Osteocyte (in vitro differentiated cells): ENCODE data around the gene DNAJC1. TPM values are rescaled to one million over a fixed set of nuclear protein-coding genes. Genes with fewer than 3 reads are reported as not detected.
A peak's percentile ranks its signal among the peaks of the same experiment; 100 is the strongest.

Experiments
- DNase-seq: peaks from one replicate; pipeline ENCODE4 v3.0.0; 2021; ENCODE audit warnings: mixed read lengths; ENCODE audit not compliant: unreplicated experiment; ENCODE audit errors: extremely low spot score
- H3K27ac Mint-ChIP-seq: one replicate; pipeline ENCODE4 v1.8.0; 2021; ENCODE audit warnings: mild to moderate bottlenecking, mixed read lengths; ENCODE audit not compliant: unreplicated experiment
- H3K27me3 Mint-ChIP-seq: one replicate; pipeline ENCODE4 v1.8.0; 2021; ENCODE audit warnings: mixed read lengths; ENCODE audit not compliant: unreplicated experiment
- H3K36me3 Mint-ChIP-seq: one replicate; pipeline ENCODE4 v1.8.0; 2021; ENCODE audit warnings: mixed read lengths; ENCODE audit not compliant: unreplicated experiment
- H3K4me1 Mint-ChIP-seq: one replicate; pipeline ENCODE4 v1.8.0; 2021; ENCODE audit warnings: mixed read lengths; ENCODE audit not compliant: unreplicated experiment
- H3K4me3 Mint-ChIP-seq: one replicate; pipeline ENCODE4 v1.8.0; 2021; ENCODE audit warnings: mild to moderate bottlenecking, moderate library complexity, mixed read lengths; ENCODE audit not compliant: unreplicated experiment
- H3K9me3 Mint-ChIP-seq: one replicate; pipeline ENCODE4 v1.8.0; 2021; ENCODE audit warnings: mixed read lengths; ENCODE audit not compliant: unreplicated experiment
- CTCF ChIP-seq: fragments of 200-600 bp; sonication (generic); IDR thresholded peaks from 2 replicates; pipeline ENCODE4 v1.5.0; 2021; ENCODE audit warnings: antibody characterized with exemption, mild to moderate bottlenecking, moderate library complexity
- total RNA-seq: library from RNA; stranded (reverse); gene quantifications from 2 replicates; pipeline ENCODE4 v1.2.1, GENCODE V29; 2021

The DNAJC1 gene
- total RNA-seq, 1 donor from 2014 or later, result 38.4 TPM

GRCh38 chr10:21995557-21995956, 8.0 kb downstream of the DNAJC1 start:
- DNase-seq, result no peak
- no peaks in the 10 kb centered on the region for H3K27me3 Mint-ChIP-seq

DNA sequence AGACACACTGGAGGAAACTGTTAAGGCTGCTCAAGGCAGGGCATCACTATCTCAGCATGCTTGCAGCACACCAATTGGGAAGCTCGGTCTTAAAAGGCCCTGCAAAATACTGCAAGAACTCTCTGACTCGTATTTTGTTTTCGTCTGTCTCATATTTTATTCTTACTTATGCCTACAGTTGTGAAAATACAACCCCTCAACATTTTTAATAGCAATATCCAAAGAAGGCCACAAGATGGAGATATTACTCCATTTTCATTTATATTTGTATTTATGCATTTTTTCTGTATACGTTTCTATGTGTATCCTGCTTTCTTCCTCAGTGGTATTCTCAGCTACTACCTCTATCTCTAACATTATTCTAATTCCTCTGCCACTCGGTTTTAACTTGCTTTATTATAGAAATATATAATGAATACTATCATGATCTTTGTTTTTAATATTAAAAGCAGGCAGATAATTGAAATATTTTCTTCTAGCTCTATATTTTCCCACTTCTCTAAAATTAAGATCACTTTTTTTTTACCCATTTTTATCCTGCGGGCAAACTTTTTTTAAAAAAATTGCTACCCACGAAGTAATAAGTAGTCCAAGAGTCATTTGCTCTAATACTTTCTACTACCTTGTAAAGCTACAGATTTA, 10.0 kb downstream of the DNAJC1 start:
- Mint-ChIP-seq H3K36me3 (no peaks in the 10 kb centered on the region), H3K27me3 (no peaks in the 10 kb centered on the region), H3K4me3 (no peak overlapping the region), H3K27ac (no peak overlapping the region), H3K9me3 (no peaks in the 10 kb centered on the region), H3K4me1 (peaks cover 4% of the 10 kb centered on the region)
- TF ChIP-seq CTCF, result peak; percentile 65
- no peak for DNase-seq

More at GRCh38 chr10:21995557-21995956, 8.0 kb downstream of the DNAJC1 start:
- no peak overlapping the region for H3K4me3 Mint-ChIP-seq
- H3K27ac Mint-ChIP-seq, result no peak overlapping the region
- H3K9me3 Mint-ChIP-seq, result no peaks in the 10 kb centered on the region
- H3K36me3 Mint-ChIP-seq, result peaks cover 2% of the 10 kb centered on the region
- TF ChIP-seq CTCF, result no peak
- no peaks in the 10 kb centered on the region for H3K4me1 Mint-ChIP-seq

DNA sequence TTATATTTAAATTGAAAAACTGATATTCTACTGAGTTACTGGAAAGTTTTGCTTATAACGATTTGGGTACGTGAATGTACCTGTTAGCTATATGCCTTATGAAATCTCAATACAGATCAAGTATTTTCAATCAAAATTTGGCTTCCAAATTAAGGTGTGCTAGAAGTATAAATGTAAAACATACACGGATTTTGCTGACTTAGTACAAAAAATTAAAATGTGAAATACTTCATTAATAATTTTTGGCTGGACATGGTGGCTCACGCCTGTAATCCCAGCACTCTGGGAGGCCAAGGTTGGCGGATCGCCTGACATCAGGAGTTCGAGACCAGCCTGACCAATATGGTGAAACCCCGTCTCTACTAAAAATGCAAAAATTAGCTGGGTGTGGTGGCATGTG, 11.7 kb downstream of the DNAJC1 start:
- H3K27me3 Mint-ChIP-seq, result no peaks in the 10 kb centered on the region
- H3K9me3 Mint-ChIP-seq, result no peaks in the 10 kb centered on the region
- no peak overlapping the region for H3K4me3 Mint-ChIP-seq
- no peak for TF ChIP-seq CTCF
- no peak overlapping the region for H3K27ac Mint-ChIP-seq
- no peak for DNase-seq
- H3K4me1 Mint-ChIP-seq, result peaks cover 4% of the 10 kb centered on the region
- no peaks in the 10 kb centered on the region for H3K36me3 Mint-ChIP-seq

- Mint-ChIP-seq H3K27ac (no peak overlapping the region), H3K4me1 (peaks cover 4% of the 10 kb centered on the region), H3K9me3 (no peaks in the 10 kb centered on the region), H3K4me3 (no peak overlapping the region), H3K36me3 (peaks cover 3% of the 10 kb centered on the region), H3K27me3 (no peaks in the 10 kb centered on the region)
- no peak for TF ChIP-seq CTCF
- DNase-seq, result no peak
Observed at GRCh38 chr10:21990449-21990848, 13.1 kb downstream of the DNAJC1 start.

GRCh38 chr10:21989453-21990154, 13.9 kb downstream of the DNAJC1 start:
- Mint-ChIP-seq H3K27me3 (no peaks in the 10 kb centered on the region), H3K9me3 (no peaks in the 10 kb centered on the region), H3K27ac (peak overlapping the region; percentile 5), H3K36me3 (peaks cover 3% of the 10 kb centered on the region), H3K4me3 (no peak overlapping the region), H3K4me1 (peaks cover 6% of the 10 kb centered on the region)
- no peak for DNase-seq
- peak; percentile 58 for TF ChIP-seq CTCF
